Activated CD8-positive, alpha-beta memory T cell treated with anti-CD3 and anti-CD28 coated beads, Interleukin-2, amount 50 U/mL, for 1 hour (primary cell): ENCODE data around the gene HIVEP3.

Source experiments
- DNase-seq: peaks from one replicate; pipeline ENCODE4 v3.0.0-alpha.2; 2020; ENCODE audit errors: extremely low read depth

Gene HIVEP3

DNA sequence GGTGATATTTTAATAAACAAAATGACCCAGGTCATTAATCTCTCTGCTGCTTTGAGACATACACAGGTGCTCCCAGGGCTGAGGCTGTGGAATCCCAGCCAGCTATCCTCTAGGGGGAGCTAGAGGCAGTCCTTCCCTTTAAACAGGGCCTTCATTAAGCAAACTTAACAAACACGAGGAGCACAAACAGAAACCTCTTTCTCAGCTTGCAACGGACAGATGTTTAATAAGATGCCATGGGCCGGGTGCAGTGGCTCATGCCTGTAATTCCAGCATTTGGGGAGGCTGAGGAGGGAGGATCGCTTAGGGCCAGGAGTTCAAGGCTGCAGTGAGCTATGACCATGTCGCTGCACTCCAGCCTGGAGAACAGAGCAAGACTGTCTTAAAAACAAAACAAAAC is 106.7 kb downstream of the HIVEP3 start:
- DNase-seq = no peak

DNA sequence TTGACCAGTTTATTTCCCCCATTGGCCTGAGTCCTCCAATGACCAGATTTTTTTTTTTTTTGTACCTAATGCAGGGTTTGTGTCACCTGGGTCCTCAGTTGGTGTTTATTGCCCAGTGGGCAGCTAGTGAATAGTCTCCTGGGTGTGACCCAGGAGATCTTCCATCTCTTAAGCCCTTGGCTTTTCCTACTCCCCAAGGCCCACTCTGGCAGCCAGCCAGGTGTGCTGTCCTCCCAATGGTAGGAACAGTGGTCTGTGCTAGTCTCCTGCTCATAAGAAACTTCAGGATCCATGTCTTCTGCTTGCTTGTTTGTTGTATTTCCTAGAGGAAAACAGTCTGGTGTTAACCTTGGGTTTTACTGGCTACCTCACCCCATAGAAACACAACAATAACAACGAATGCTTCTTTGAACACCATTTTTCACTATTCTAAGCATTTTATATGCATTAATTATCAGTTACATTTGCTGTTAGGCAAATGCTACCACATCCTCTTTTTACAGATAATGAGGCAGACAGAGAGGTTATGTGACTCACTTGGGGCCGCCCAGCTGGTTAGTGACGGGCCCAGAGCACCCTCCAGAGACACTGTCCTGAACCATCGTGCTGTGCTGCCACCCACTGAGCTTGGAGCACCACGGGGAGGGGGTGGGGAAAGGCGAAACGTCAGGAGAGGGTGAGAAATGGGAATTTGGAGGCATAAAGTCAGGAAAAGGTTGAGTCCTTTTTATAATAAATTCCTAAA is 107.5 kb downstream of the HIVEP3 start:
- no peak for DNase-seq

DNA sequence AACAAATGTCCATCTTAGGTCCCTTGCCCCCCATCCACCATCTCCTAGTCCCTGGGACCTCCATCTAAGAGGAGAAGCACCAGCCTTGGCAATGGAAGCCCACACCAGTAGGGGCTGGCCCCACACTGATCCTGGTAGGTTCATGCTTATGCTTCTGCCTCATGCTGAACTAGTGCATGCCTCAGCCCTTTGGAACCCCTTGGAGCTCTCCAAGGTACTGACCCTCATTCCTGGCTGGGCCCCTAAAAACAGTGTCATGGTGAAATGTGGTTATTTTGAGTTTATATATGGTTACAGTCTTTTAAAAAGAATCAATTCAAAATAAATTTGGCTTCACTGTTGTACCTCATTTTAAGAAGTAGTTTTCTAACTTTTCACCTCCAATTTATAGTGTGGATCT is 108.3 kb downstream of the HIVEP3 start:
- DNase-seq = no peak

DNA sequence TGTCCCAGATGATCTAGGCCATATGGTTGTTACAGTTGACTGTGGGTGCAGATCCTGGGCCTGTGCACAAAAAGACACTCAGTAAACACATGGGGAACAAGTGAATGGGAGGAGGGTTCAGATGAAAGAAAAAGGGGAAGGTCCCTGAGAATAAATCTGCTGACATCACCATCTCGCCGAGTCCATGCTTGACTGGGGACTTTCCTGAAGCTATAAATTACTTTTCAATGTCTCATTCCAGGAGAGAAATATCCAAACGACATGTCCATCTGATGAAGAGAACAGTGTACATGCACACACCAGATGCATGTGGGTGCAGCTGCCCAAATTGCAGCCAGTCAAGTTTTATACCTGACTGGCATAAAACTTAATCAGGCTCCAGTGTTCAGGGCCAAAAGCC is 109.0 kb downstream of the HIVEP3 start:
- DNase-seq = no peak

DNA sequence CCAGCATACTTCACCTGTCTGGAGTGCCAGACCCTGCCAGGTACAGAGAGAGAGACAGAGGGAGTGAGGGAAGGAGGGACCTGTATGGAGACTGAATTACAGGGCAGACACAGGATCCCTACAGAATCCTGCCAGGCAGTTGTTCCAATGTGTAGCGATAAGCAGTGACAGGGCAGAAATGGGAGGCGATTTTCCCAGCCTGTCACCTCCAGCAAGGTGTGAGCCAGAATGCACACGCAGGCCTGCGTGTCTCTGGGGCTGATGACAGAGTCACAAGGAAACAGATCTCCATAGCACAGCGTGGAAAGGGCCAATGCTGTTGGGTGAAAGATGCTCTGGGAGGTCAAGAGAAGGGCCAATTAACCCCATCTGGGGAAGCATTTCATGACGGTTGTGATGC is 111.3 kb downstream of the HIVEP3 start:
- no peak for DNase-seq

DNA sequence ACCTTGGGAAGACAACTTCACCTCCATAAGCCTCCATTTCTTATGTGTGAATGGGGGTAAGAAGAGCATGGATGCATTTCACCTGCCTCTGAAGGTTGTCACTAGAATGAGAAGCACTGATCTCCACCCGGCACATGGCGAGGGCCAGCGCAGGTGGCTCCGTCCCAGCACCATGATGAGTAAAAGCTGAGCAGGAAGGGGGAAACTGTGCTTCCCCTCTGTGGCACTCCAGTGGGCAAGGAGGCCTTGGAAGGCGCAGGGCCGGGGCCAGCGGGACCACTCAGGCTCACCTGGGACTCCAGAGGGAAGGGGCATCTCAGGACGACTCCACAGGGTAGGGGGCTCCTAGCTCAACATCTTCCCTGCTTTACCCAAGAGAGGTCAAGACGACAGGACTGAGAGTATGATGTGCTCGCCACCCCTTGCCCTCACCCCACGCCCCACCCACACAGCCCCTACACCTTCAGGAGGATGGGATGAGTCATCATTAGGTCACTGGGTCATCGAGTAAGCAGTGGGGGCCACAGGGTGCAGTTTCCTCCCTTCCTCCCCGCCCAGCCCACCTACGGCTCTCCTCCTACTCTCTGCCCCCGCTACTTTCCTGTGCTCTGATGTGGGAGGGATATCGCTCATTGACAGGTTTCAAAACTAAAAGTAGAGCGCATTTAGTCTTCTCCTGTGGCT is 112.1 kb downstream of the HIVEP3 start:
- no peak for DNase-seq

DNA sequence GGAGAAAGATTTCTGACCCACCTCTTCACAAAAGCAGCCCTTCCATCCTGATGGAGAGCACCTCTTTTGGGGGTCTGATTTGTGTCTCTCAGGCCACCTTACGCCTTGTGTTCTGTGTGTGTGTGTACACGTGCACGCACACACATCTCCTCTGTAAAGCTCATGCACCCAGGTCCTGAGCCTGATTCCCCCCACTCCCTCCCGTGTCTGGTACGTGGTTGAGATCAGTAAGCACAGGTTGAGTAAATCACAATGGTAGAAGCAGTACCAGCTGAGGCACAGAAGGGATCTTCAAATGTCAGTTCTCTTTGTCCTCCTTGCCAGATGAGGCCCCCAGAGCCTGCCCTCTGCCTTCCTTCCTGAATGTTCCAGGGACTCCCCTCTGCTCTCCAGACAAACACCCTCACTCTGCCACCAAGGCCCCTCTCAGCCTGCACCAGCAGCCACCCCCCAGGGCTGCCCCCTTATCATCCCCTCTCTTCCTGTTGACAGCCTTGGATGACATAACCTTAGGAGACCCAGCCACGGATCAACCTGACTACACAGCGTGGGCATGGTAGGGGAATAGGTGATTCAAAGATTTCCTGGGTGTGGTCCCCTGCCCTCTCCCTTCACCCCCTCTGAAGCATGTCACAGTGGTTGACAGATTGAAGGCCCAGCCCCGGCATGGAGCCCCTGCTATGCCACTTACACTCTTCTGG is 112.8 kb downstream of the HIVEP3 start:
- DNase-seq = no peak

DNA sequence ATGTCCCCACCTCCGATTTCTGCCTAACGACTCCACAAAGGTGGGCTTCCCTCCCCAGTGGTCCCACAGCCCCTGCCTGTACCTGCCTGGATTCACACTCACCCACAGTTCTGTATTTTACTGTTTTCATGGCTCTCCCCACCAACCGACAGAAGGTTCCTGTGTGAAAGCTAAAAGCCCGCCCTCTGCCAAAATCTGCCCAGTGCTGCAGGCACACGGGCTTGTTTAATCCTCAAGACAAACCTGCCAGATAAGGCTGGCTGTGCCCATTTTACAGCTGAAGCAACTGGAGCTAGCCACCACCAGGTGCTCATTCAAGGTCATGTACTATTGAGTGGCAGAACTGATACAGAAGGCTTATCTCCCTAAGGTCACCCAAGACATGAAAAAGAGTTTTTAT is 114.5 kb downstream of the HIVEP3 start:
- DNase-seq = no peak

DNA sequence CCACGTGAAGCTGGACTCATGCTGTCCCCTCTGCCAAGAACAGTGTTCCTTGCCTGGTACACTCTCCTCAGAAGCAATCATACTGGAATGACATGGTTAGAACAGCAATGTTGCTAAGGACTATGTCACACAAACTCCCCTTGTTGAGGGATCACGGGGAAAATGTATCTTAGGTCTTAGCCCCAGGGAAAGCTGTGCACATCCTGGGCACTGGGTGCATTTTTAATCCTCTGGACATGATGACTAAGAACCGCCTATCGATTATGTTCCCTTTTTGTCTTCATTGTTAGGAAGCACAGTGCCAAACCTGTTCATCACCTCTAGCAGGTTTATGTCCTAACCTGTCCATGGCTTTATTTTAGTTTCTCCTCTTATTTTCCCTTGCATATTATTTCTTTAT is 115.1 kb downstream of the HIVEP3 start:
- DNase-seq = no peak

DNA sequence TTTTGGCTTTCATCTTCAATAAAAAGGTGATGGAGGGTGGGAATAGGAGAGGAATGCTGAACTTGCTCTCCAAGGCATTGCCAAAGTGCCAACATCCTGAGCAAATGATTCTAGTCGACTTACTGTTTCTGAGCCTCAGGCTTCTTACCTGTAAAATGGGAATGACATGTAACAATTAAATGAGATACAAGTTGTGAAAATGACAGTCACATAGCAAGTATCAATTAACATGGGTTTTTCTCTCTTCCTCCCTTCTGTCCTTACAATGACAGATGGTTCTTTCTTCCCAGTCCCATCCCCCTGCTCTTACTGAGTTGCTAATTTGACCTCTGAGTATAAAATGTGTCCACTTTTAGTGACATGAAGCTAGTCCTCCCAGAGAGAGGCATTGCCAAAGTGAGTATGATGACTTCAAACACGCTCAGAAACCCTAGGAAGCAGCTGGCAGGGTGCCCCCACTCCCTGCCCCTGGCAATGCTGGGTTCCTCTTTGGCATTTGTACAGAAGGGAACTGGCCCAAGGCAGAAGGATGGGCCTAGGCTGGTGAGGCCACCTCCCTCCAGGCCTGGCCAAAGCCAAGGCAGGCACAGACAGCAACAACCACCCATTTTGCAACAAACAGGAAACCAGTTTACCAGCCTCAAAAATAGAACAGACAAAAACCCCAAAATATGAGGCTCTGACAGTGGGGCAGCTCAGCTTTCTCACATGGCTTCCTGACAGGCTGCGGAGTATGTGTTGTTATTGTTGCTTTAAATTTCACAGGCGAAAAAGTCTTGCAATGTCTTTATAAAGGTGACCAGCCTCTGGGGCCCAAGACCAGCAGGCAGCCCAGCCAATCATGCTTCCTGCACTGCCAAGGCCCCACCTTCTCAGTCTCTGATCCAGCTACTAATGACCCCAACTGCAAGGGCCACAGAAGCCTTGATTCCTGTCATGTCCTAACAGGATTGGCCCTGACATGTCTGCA is 115.9 kb downstream of the HIVEP3 start:
- DNase-seq = no peak

DNA sequence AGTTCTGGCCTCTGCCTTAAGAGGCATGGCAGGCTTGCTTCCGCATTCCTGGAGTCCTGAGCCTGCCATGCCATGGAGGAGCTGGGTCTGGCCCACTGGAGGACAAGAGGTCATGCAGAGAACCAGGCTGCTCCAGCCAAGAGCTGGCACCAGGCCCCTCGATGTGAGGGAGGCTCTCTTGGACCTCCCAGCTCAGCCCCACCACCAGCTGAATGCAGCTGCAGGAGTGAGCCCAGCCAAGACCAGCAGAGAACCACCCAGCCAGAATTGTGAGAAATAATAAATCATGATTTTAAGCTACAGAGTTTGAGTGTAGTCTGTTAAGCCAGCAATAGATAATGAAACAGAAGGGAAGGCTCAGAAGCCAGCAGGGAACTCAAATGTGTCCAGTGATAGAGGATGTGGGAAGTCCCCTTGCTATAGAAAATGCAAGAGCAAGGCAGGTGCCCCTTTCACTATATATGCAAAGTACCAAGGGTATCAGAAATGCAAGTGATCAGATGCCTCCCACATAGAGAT is 118.4 kb downstream of the HIVEP3 start:
- DNase-seq = no peak

DNA sequence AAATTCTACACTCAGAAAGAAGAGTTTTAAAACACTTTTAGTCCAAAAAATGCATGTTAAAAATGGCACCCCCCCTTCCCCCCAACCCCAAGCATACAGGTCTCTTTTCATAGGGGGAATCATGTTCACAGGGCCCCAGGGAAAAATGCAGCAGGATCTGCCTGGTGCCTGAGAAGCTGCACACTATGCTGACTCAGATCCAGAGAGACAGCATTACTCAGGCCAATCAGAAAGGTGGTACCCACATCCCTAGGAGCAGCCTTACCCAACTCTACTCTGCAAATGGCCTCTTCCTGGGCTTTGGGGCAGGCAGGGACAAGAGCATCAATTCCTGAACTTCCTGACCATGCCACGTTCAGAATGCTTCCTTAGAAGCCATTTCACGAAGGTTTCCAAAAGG is 119.0 kb downstream of the HIVEP3 start:
- no peak for DNase-seq

DNA sequence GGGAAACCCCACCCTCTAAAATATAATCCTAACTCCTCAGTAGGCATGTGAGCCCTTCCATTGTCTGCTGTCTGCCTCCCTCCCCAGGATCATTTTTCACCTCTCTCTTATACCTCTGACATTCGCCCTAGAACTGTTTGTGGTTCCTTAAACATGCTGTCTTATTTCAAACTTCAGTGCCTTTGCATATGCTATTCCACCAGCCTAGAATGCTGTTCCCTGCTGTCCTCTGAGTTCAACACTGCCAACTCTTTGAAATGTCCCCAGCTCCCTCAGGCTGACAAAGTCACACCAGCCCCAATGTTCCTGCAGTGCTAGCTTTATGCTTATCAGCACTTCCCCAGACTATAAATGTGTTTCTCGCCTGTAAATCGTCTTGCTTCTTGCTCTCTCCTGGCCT is 119.5 kb downstream of the HIVEP3 start:
- no peak for DNase-seq

DNA sequence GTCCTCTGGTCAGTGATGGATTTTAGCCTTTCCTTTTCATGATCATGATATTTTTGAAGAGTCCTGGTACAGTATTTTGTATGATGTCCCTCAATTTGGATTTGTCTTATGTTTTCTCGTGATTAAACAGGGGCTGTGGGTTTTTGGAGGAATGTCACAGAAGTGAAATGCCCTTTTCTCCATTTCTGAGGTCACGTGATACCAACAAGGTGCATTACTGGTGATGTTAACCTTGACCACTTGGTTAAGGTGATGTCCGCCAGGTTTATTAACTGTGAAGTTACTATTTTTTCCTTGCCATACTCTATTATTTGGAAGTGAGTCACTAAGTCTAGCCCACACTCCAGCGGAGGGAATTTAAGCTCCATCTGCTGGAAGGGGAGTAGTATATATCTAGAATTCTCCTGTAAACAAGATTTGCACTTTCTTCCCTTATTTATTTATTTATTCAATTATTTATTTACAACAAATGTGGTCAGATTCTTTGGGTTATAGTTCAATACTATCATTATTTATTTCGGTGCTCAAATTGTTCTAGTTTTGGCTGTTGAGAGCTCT is 123.4 kb downstream of the HIVEP3 start:
- DNase-seq = no peak

DNA sequence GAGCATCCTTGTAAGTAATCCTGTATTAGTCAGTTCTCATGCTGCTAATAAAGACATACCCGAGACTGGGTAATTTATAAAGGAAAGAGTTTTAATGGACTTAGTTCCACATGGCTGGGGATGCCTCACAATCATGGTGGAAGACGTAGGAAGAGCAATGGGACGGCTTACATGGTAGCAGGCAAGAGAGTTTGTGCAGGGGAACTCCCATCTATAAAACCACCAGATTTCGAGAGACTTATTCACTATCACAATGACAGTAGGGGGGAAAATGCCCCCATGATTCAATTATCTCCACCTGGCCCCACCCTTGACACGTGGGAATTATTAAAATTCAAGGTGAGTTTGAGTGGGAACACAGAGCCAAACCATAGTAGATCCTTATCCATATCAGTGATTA is 124.7 kb downstream of the HIVEP3 start:
- no peak for DNase-seq

DNA sequence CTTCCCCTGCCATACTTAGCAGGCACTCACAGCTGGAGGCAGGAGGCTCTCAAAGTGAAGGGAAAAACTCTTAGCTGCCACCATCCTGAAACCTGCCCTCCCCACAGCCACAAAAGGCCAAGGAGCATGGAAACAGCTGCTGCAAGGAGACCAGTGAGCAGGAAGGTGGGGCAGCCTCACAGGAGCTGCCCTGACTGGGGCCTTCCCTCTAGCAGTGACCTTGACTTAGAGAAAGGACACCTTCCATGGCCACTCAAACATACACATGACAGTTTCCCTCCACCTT is 126.3 kb downstream of the HIVEP3 start:
- DNase-seq = no peak

DNA sequence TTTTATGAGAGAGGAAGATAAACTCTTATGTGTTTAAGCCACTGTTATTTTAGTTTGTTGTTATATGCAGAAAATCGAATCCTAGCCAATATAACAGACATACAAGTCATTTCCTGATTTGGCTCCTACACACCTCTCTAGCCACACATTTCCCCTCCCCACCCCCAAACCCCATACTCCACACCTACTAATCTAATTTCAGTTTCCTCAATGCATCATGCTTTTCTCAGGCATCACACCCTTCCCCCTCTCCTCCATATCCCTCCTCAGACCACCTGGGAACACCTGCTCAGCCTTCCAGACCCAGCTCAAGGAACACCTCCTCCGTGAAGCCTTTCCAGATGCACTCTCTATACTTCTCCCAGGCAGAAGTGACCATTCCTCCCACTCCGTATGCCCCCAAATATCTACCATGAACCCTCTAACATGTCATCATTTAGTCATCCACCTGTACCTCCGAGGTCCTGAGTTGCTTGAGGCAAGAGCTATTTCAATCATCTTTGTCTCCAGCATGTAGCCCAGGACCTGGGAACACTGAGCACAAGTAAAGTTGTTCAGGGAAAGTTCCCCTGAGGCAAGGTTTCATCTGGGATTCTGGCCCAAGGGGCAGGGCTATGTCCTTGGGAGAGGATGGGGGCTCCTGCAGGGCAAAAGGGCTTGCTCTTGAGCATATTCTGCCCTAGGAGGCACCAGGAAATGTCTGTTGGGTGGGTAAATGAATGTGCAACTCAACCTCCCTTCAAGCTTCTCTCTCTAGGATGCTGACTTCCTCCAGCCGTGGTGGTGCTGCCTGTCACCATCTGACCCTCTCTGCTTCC is 126.8 kb downstream of the HIVEP3 start:
- DNase-seq = no peak

DNA sequence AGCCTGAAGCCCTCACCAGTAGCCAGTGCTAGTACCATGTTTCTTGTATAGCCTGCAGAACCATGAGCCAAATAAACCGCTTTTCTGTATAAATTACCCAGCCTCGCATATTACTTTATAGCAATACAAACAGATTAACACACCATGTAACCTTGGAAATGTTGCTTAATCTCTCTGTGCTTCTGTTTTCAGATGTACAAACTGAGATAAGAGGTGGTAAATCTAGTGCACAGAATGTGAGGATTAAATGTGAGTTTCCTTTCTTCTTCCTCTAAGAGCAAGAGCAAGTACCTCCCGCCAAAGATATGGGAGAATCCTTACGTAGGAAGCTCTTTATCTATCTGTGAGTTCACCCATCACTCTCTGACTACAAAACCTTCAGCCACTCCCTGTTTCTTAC is 128.4 kb downstream of the HIVEP3 start:
- no peak for DNase-seq

DNA sequence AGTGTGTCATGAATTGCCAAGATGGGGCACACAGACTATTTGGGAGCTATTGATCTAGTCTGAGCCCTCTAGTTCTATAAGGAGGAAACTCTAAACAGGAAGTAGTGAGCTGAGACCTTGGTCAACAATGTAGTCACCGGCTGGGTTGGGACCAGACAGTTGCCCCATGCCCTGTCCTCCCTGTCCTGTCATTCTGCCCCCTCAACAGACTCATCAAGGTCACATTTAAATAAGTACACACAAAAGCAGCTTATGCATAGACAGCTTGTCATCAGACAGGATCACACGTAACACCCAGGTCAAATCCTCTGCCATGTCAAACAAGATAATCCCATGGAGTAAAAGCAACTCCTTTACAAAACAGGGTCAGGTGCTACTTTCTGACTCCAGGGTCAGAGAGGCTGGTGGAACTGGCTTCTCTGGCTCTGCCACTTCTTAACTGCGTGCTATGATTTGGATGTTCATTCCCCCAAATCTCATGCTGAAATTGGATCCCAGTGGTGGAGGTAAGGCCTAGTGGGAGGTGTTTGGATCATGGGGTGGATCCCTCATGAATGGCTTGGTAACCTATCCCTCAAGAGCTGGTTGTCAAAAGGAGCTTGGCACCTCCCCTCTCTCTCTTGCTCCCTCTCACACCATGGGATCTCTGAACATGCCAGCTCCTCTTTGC is 128.9 kb downstream of the HIVEP3 start:
- DNase-seq = no peak

DNA sequence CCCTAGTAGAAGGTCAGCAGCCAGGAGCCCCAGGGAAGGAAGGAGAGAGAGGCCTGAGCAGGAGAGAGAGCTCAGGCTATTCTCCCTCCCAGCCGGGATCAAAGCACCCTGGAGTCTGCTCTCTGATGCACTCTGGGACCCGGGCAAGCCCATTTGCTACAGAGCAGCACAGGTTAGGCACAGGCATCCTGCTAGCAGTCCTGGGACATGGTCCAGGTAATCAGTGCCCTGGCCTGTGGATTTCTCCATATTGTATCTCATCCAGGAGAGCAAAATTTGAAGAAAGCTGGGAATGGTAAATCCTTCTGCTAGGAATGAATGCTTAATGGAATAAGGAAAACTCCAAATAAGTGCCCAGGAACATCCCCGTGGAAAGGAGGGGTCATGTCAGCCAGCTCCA is 130.3 kb downstream of the HIVEP3 start:
- DNase-seq = no peak
